ENCODE data around the gene KMT2A.

DNA sequence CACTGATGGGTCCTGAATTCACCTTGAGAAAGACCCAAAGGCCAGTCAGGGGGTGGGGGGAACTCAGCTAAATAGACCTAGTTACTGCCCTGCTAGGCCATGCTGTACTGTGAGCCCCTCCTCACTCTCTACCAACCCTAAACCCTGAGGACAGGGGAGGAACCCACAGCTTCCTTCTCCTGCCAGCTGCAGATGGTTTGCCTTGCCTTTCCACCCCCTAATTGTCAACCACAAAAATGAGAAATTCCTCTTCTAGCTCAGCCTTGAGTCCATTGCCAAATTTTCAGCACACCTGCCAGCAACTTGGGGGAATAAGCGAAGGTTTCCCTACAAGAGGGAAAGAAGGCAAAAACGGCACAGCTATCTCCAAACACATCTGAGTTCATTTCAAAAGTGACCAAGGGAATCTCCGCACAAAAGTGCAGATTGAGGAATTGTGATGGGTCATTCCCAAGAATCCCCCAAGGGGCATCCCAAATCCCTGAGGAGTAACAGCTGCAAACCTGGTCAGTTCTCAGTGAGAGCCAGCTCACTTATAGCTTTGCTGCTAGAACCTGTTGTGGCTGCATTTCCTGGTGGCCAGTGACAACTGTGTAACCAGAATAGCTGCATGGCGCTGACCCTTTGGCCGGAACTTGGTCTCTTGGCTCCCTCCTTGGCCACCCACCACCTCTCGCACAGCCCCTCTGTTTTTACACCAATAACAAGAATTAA is 88.6 kb downstream of the KMT2A start:
- no peak for TF ChIP-seq POLR2A (IDR thresholded peaks at IDR 0.05)
- TF ChIP-seq, protein P1, sequence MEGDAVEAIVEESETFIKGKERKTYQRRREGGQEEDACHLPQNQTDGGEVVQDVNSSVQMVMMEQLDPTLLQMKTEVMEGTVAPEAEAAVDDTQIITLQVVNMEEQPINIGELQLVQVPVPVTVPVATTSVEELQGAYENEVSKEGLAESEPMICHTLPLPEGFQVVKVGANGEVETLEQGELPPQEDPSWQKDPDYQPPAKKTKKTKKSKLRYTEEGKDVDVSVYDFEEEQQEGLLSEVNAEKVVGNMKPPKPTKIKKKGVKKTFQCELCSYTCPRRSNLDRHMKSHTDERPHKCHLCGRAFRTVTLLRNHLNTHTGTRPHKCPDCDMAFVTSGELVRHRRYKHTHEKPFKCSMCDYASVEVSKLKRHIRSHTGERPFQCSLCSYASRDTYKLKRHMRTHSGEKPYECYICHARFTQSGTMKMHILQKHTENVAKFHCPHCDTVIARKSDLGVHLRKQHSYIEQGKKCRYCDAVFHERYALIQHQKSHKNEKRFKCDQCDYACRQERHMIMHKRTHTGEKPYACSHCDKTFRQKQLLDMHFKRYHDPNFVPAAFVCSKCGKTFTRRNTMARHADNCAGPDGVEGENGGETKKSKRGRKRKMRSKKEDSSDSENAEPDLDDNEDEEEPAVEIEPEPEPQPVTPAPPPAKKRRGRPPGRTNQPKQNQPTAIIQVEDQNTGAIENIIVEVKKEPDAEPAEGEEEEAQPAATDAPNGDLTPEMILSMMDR (IDR thresholded peaks at IDR 0.05), result no peak
